Upper lobe of left lung (tissue), 6 donors: ENCODE measurements around the gene CKAP2. TPM values are rescaled to one million over a fixed set of nuclear protein-coding genes. Genes with fewer than 3 reads are reported as not detected.

Experiments used
- ATAC-seq, 2 donors: fragments of 200-7000 bp; cut with Tn5 transposase; one replicate each; pipeline ENCODE4 v1.9.1; 2022; ENCODE audit warnings: mild to moderate bottlenecking in 2 of 2, moderate library complexity in 2 of 2; ENCODE audit not compliant: low FRiP score in 2 of 2
- DNase-seq, 2 donors: peaks; one replicate each; pipeline ENCODE4 v3.0.0-alpha.2; 2019 to 2020
- H3K27ac ChIP-seq, 4 donors: fragments of 200-600 bp; sonication (generic); one replicate each; pipeline ENCODE4 v1.5.1; 2016 to 2019
- H3K27me3 ChIP-seq, 4 donors: fragments of 200-600 bp; sonication (generic); one replicate each; pipeline ENCODE4 v1.5.1; 2017 to 2019
- H3K36me3 ChIP-seq, 4 donors: fragments of 200-600 bp; sonication (generic); one replicate each; pipeline ENCODE4 v1.5.1; 2016 to 2019
- H3K4me1 ChIP-seq, 4 donors: fragments of 200-600 bp; sonication (generic); one replicate each; pipeline ENCODE4 v1.5.1; 2018 to 2019
- H3K4me3 ChIP-seq, 4 donors: fragments of 200-600 bp; sonication (generic); one replicate each; pipeline ENCODE4 v1.5.1; 2017 to 2019; ENCODE audit warnings: mild to moderate bottlenecking in 2 of 4, moderate library complexity in 1 of 4
- H3K9me3 ChIP-seq, 4 donors: fragments of 200-600 bp; sonication (generic); one replicate each; pipeline ENCODE4 v1.5.1; 2018 to 2019
- CTCF ChIP-seq, 6 experiments: fragments of 450-650 bp in 4 of 6; fragments of 200-600 bp in 2 of 6; sonication (generic) in 2 of 6; IDR thresholded peaks; one replicate each; pipeline ENCODE4 v1.5.1; 2016 to 2019; ENCODE audit warnings: antibody characterized with exemption in 6 of 6
- EP300 ChIP-seq, 4 donors: sonication (generic); formaldehyde crosslinking; IDR thresholded peaks; one replicate each; pipeline ENCODE4 v1.5.1; 2017; ENCODE audit warnings: antibody characterized with exemption in 4 of 4, control low read depth in 2 of 4
- POLR2A ChIP-seq, 4 donors: fragments of 450-650 bp; IDR thresholded peaks; one replicate each; pipeline ENCODE4 v1.5.1; 2016 to 2017; ENCODE audit warnings: antibody characterized with exemption in 4 of 4, mild to moderate bottlenecking in 2 of 4
- POLR2AphosphoS5 ChIP-seq, 2 donors: sonication (generic); formaldehyde crosslinking; IDR thresholded peaks; one replicate each; pipeline ENCODE4 v1.5.1; 2017; ENCODE audit warnings: antibody characterized with exemption in 2 of 2
- WGBS, 2 donors: methylation state at CpG; one replicate each; pipeline ENCODE4 v1.1.5; 2017 to 2018; 5-methylcytosine and 5-hydroxymethylcytosine counted together
- total RNA-seq, 6 donors: library from RNA; depleted of rRNA in 4 of 6; stranded (reverse); fragments of >200 nt in 4 of 6; gene quantifications; one replicate each; pipeline versions ENCODE4 v1.1.0 to v1.2.1, GENCODE V29; 2016 to 2021
- donor health status: DM: no; HTN: no; CAD: no; lungs with moderate emphysema.
- donor health status: DM: no; HTN: yes; CAD: no; lungs with severe emphysema.

The CKAP2 gene
- total RNA-seq, 6 donors from 2014 or later = 4.2 to 18.2 (median 8.8) TPM

- 90 to 94% methylated on average over 24 of the region's 24 CpGs for WGBS, 2 donors
- no peak overlapping the region for H3K27ac ChIP-seq
- no peak for TF ChIP-seq POLR2AphosphoS5 (IDR thresholded peaks at IDR 0.05)
- no peak for TF ChIP-seq EP300 (IDR thresholded peaks at IDR 0.05)
- no peak for TF ChIP-seq POLR2A (IDR thresholded peaks at IDR 0.05)
- no peaks in the 10 kb centered on the region for H3K9me3 ChIP-seq
- H3K4me1 ChIP-seq = peaks cover 27 to 45% (median 31%) of the 10 kb centered on the region in 4 donors
- peak in 1 of 2 donors; percentile 44 for DNase-seq
- H3K4me3 ChIP-seq = no peak overlapping the region
- no peaks in the 10 kb centered on the region for H3K36me3 ChIP-seq
- no peak for ATAC-seq
- no peaks in the 10 kb centered on the region for H3K27me3 ChIP-seq
These were observed 4.0 kb upstream of the CKAP2 start for GRCh38 chr13:52451135-52451804.

- Histone ChIP-seq H3K4me3 (no peak overlapping the region), H3K27me3 (no peaks in the 10 kb centered on the region), H3K9me3 (no peaks in the 10 kb centered on the region), H3K4me1 (peaks cover 29 to 43% (median 31%) of the 10 kb centered on the region in 4 donors), H3K36me3 (no peaks in the 10 kb centered on the region), H3K27ac (no peak overlapping the region)
- WGBS, 2 donors = 69 to 73% methylated on average over 2 of the region's 2 CpGs
- TF ChIP-seq POLR2AphosphoS5 (IDR thresholded peaks at IDR 0.05) (no peak), EP300 (IDR thresholded peaks at IDR 0.05) (no peak), CTCF (IDR thresholded peaks at IDR 0.05) (no peak), POLR2A (IDR thresholded peaks at IDR 0.05) (no peak)
- ATAC-seq (no peak), DNase-seq (no peak)
These were observed 2.8 kb upstream of the CKAP2 start for GRCh38 chr13:52452470-52452869.

GRCh38 chr13:52454459-52454819 is 839 bp upstream of the CKAP2 start:
- Histone ChIP-seq H3K27me3 (no peaks in the 10 kb centered on the region), H3K4me3 (peak overlapping the region; percentile 72 to 89 (median 79)), H3K4me1 (peaks cover 12 to 23% (median 14%) of the 10 kb centered on the region in 4 donors), H3K36me3 (no peaks in the 10 kb centered on the region), H3K9me3 (no peaks in the 10 kb centered on the region), H3K27ac (peak overlapping the region; percentile 84 to 96 (median 90))
- 4 to 8% methylated on average over 8 of the region's 8 CpGs for WGBS, 2 donors
- ATAC-seq (no peak), DNase-seq (peak in 1 of 2 donors; percentile 51)
- no peak for TF ChIP-seq POLR2AphosphoS5 (IDR thresholded peaks at IDR 0.05)
- no peak for TF ChIP-seq CTCF (IDR thresholded peaks at IDR 0.05)
- no peak for TF ChIP-seq EP300 (IDR thresholded peaks at IDR 0.05)
- TF ChIP-seq POLR2A (IDR thresholded peaks at IDR 0.05) = no peak

GRCh38 chr13:52455677-52456041 is 381 bp downstream of the CKAP2 start:
- peak; percentile 77 to 92 for DNase-seq
- peak; percentile 51 to 85 for ATAC-seq
- Histone ChIP-seq H3K27ac (peak overlapping the region; percentile 84 to 96 (median 90)), H3K9me3 (no peaks in the 10 kb centered on the region), H3K4me1 (peaks cover 12 to 21% (median 14%) of the 10 kb centered on the region in 4 donors), H3K36me3 (no peaks in the 10 kb centered on the region), H3K27me3 (no peaks in the 10 kb centered on the region), H3K4me3 (peak overlapping the region; percentile 72 to 89 (median 79))
- WGBS, 2 donors = 0% methylated on average over 3 to 37 of the region's 37 CpGs
- no peak for TF ChIP-seq POLR2A (IDR thresholded peaks at IDR 0.05)
- TF ChIP-seq CTCF (IDR thresholded peaks at IDR 0.05) = no peak
- no peak for TF ChIP-seq POLR2AphosphoS5 (IDR thresholded peaks at IDR 0.05)

GRCh38 chr13:52459668-52460067 is 4.4 kb downstream of the CKAP2 start:
- H3K4me1 ChIP-seq = peaks cover 2 to 11% (median 7%) of the 10 kb centered on the region in 4 donors
- WGBS, 2 donors = 86 to 88% methylated on average over 6 of the region's 6 CpGs
- no peaks in the 10 kb centered on the region for H3K27me3 ChIP-seq
- ATAC-seq (no peak), DNase-seq (no peak)
- H3K27ac ChIP-seq = no peak overlapping the region
- no peaks in the 10 kb centered on the region for H3K9me3 ChIP-seq
- TF ChIP-seq POLR2A (IDR thresholded peaks at IDR 0.05) = no peak
- TF ChIP-seq EP300 (IDR thresholded peaks at IDR 0.05) = no peak
- no peak for TF ChIP-seq CTCF (IDR thresholded peaks at IDR 0.05)
- no peak for TF ChIP-seq POLR2AphosphoS5 (IDR thresholded peaks at IDR 0.05)
- peaks cover 0 to 30% (median 5%) of the 10 kb centered on the region in 4 donors for H3K36me3 ChIP-seq
- no peak overlapping the region for H3K4me3 ChIP-seq
